ENCODE data around the gene VPS39.

VPS39 gene

GRCh38 chr15:42147431-42147735 is 60.7 kb downstream of the VPS39 start:
- no peaks in the 10 kb centered on the region for H3K9me2 ChIP-seq (replicated peaks; ENCODE audit: control insufficient read depth, low read length)
- TF ChIP-seq CTCF (IDR thresholded peaks at IDR 0.05; ENCODE audit: low read depth, low read length, poor library complexity, severe bottlenecking): no peak
- no peak for TF ChIP-seq EZH2phosphoT487 (IDR thresholded peaks at IDR 0.05; ENCODE audit: borderline replicate concordance, low read length)
- H3K4me2 ChIP-seq (ENCODE audit: low read length): no peak overlapping the region
- H3K4me3 ChIP-seq (ENCODE audit: low read length): no peak overlapping the region
- H3K9me3 ChIP-seq (ENCODE audit: control insufficient read depth, insufficient read depth, low read length): no peaks in the 10 kb centered on the region
- no peaks in the 10 kb centered on the region for H3K27me3 ChIP-seq (ENCODE audit: control insufficient read depth, low read length)
- no peak overlapping the region for H3K27ac ChIP-seq (ENCODE audit: low read depth, low read length)
- H3K79me2 ChIP-seq (ENCODE audit: control insufficient read depth, low read length): no peaks in the 10 kb centered on the region
- no peaks in the 10 kb centered on the region for H4K20me1 ChIP-seq (ENCODE audit: control insufficient read depth, insufficient read depth, low read depth, low read length)
- no peaks in the 10 kb centered on the region for H3F3A ChIP-seq (ENCODE audit: control insufficient read depth, insufficient read depth)
- H3K36me3 ChIP-seq (ENCODE audit: control insufficient read depth, low read length): no peaks in the 10 kb centered on the region
- H3K4me1 ChIP-seq (ENCODE audit: control insufficient read depth, low read length): no peaks in the 10 kb centered on the region

GRCh38 chr15:42146551-42147430 is 61.3 kb downstream of the VPS39 start:
- H3K4me2 ChIP-seq (ENCODE audit: low read length): no peak overlapping the region
- no peaks in the 10 kb centered on the region for H3K79me2 ChIP-seq (ENCODE audit: control insufficient read depth, low read length)
- no peak overlapping the region for H3K4me3 ChIP-seq (ENCODE audit: low read length)
- TF ChIP-seq CTCF (IDR thresholded peaks at IDR 0.05; ENCODE audit: low read depth, low read length, poor library complexity, severe bottlenecking) (no peak), EZH2phosphoT487 (IDR thresholded peaks at IDR 0.05; ENCODE audit: borderline replicate concordance, low read length) (no peak)
- no peaks in the 10 kb centered on the region for H3K27me3 ChIP-seq (ENCODE audit: control insufficient read depth, low read length)
- H3K4me1 ChIP-seq (ENCODE audit: control insufficient read depth, low read length): no peaks in the 10 kb centered on the region
- H3K36me3 ChIP-seq (ENCODE audit: control insufficient read depth, low read length): no peaks in the 10 kb centered on the region
- no peaks in the 10 kb centered on the region for H3K9me2 ChIP-seq (replicated peaks; ENCODE audit: control insufficient read depth, low read length)
- H3F3A ChIP-seq (ENCODE audit: control insufficient read depth, insufficient read depth): no peaks in the 10 kb centered on the region
- no peak overlapping the region for H3K27ac ChIP-seq (ENCODE audit: low read depth, low read length)
- no peaks in the 10 kb centered on the region for H3K9me3 ChIP-seq (ENCODE audit: control insufficient read depth, insufficient read depth, low read length)
- no peaks in the 10 kb centered on the region for H4K20me1 ChIP-seq (ENCODE audit: control insufficient read depth, insufficient read depth, low read depth, low read length)

DNA sequence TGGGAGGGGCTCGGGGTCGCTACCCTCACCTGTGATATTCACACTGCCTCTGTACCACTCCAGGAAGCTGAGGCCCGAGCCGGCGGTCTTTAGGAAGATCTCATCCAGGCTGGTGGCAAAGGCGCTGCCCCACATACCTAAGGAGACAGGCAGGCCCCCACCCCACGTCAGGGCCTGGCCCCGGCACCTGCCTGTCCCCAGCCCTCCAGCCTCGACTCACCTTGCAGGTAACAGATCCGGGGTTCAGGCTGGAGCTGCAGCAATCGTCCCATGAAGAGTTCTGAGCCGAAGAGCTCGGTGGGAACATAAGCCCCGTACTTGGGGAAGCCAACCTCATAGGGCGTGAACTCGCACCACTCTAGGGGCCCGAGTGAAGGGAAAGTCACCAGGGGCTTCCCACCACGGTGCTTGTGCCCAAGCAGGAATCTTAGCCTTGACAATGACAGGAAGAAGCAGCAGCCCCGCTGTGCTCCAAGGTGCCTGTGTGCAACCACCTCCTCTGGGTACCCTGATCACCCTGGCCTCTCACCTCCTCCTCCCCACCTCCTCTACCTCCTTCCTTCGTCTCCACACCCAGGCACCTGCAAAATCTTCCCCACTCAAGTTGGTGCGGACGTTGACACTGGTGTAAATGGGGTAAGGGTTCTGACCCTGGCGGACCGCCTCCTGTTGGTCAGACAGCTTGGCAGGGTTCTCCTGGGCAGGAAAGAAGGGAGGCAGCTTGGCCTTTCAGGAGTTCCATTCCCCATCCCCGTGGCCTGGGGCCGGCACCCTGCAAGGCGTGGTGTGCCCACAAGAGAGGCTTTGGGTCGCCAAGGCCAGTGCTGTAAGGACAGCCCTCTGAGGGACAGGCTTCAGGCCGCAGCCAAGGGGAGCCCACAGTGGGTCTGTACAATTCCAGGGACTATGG is 62.3 kb downstream of the VPS39 start:
- no peaks in the 10 kb centered on the region for H3K27me3 ChIP-seq (ENCODE audit: control insufficient read depth, low read length)
- no peak overlapping the region for H3K4me3 ChIP-seq (ENCODE audit: low read length)
- H3K9me3 ChIP-seq (ENCODE audit: control insufficient read depth, insufficient read depth, low read length): no peaks in the 10 kb centered on the region
- TF ChIP-seq EZH2phosphoT487 (IDR thresholded peaks at IDR 0.05; ENCODE audit: borderline replicate concordance, low read length): no peak
- no peak for TF ChIP-seq CTCF (IDR thresholded peaks at IDR 0.05; ENCODE audit: low read depth, low read length, poor library complexity, severe bottlenecking)
- H3F3A ChIP-seq (ENCODE audit: control insufficient read depth, insufficient read depth): no peaks in the 10 kb centered on the region
- H3K4me1 ChIP-seq (ENCODE audit: control insufficient read depth, low read length): no peaks in the 10 kb centered on the region
- H3K4me2 ChIP-seq (ENCODE audit: low read length): no peak overlapping the region
- H3K36me3 ChIP-seq (ENCODE audit: control insufficient read depth, low read length): no peaks in the 10 kb centered on the region
- no peaks in the 10 kb centered on the region for H4K20me1 ChIP-seq (ENCODE audit: control insufficient read depth, insufficient read depth, low read depth, low read length)
- no peak overlapping the region for H3K27ac ChIP-seq (ENCODE audit: low read depth, low read length)
- no peaks in the 10 kb centered on the region for H3K9me2 ChIP-seq (replicated peaks; ENCODE audit: control insufficient read depth, low read length)
- H3K79me2 ChIP-seq (ENCODE audit: control insufficient read depth, low read length): no peaks in the 10 kb centered on the region
